Cerebellar nuclear complex (tissue), 1 donor: ENCODE results near the gene VPS37D.
"Not testable (repeated sequence)": the region's sequence is repeated elsewhere in the genome, so short reads cannot be mapped to it uniquely, and the experiment has no call there.

Experiments
- DNase-seq, 2 experiments: peaks; one replicate each; lab custom pipeline; 2025; lab: John Stamatoyannopoulos, UW

VPS37D gene

DNA sequence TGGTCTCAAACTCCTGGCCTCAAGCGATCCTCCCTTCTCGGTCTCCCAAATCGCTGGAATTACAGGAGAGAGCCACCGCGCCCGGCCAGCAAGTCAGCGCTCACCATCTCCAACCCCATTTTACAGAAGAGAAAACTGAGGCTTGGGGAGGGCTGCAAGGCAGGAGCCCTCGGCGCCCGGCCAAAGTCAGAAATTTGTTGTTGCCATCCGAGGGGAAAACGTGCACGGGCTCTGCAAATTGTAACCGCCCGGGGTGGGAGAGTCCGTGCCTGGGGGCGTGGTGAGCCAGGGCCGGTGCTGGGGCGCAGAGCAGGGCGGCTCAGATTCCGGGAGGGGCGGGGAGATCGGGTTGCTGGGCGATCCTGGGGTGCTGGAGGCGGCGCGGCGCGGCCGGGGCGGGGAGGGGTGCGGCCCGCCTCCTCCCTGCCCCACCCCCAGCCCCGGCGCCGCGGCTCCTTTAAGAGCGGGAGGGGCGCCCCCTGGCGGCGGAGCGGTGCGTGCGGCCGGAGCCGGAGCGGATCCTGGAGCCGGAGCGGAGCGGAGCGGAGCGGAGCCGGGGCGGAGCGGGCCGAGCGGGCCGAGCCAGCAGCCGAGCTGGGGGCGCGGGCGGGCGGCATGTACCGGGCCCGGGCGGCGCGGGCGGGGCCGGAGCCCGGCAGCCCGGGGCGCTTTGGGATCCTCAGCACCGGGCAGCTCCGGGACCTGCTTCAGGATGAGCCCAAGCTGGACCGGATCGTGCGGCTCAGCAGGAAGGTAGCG lies at the start of gene VPS37D:
TSS of gene VPS37D (plus strand) at position 488 of the 759 bp plus-strand sequence. CDS start at position 616, 128 bp downstream.
- DNase-seq, result peak in 1 of 2 experiments; percentile 11

DNA sequence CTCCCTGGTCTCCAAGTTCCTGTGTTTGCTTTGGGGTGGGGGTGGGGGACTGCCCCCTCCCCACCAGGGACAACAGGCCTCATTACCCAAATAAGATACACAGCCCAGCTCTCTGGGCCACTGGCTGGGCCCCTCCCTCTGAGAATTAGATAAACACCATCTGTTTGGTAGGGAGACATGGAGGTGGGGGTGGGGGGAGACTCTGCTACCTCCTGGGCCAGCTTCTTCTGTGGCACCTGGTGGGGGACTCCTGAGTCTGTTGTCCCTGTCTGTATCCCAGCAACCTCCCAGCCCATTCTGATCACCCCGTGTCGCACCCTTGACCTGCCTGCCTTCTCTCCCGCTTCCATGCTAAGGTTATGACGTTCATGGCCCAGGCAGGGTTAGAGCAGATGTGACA lies 49.1 kb upstream of the VPS37D start:
- DNase-seq, result peak in 1 of 2 experiments; percentile 49

DNA sequence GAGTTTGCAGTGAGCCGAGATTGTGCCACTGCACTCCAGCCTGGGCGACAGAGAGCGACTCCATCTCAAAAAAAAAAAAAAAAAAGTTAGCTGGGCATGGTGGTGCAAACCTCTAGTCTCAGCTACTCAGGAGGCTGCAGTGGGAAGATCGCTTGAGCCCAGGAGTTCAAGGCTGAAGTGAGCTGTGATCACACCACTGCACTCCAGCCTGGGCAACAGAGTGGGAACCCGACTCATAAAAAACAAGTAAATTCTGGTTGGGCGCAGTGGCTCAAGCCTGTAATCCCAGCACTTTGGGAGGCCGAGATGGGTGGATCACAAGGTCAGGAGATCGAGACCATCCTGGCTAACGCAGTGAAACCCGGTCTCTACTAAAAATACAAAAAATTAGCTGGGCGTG lies 48.2 kb upstream of the VPS37D start:
- not testable (repeated sequence) for DNase-seq

- no peak for DNase-seq
These were observed 46.2 kb upstream of the VPS37D start for GRCh38 chr7:73621168-73622063.

DNA sequence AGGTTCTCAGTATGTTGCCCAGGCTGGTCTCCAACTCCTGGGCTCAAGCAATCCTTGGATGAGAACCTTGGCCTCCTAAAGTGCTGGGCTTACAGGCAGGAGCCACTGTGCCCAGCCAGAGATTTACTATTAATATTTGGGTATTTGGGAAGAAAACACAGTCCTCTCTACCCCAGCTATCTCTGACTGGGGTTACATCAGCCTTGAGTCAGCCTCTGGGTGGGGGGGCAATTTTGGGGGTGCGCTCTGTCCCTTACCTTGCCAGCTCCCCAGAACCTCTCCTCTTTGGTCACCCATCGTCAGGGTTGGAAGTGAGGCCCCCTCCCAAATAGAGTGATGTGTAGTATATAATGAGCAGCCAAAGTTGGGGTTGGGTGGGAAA lies 45.1 kb upstream of the VPS37D start:
- no peak for DNase-seq

DNA sequence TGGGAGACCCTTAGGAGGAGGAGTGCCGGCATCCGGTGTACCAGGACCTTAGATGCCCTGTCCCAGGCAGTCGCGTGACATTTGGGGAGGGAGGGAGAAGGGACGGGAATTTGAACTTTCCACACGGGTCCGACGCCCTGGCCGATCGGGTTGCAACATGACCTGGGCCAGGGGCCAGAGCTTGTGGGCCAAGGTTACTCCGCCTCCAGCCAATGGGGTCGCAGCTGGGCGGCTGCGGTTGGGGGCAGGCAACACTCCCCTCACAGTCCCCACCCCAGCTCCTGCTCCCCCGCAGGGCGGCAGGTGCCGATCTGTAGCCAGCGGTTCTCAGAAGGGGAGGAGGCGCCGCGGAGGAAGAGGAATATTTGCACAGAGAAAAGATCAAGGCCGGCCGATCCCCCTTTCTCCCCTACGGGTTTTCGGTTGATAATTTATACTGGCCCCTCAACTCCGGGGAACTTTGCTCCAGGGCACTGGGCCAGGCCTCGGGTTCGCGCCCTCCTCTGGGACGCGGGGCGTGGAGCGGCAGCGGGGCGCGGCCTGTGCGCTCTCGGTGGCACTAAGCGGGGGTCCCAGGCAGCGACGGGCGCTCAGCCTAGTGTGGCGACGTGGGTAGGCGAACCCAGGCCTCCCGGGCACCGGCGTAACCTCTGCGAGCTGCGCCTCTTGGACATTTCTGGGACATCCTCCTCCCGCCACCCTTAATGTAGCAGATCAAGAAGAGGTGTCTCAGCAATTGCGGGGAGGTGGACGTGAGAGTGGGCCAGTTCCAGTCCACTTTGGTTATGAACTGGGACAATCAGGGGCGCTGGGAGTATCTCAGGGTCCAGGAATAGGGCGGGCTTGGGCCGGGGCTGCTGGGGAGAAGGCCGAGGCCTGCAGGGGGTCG lies 44.5 kb upstream of the VPS37D start:
- no peak for DNase-seq

GRCh38 chr7:73623798-73624668 lies 43.6 kb upstream of the VPS37D start, which contains the start of gene MLXIPL:
Gene MLXIPL, minus strand, starts transcription at chr7:73624522. Its CDS starts 30 bp downstream, at chr7:73624492.
- DNase-seq, result peak; percentile 56 to 66

DNA sequence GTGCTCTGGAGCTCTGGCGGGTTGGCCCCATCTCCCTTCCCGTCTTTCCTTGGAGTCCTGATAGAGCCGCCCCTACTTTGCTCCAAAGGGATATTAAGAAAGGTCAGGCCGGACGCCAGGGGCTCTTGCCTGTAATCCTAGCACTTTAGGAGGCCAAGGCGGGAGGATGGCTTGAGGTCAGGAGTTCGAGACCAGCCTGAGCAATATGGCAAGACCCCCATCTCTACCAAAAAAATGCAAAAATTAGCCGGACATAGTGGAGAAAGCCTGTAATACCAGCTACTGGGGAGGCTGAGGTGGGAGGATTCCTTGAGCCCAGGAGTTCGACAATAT lies 43.0 kb upstream of the VPS37D start:
- no peak for DNase-seq

DNA sequence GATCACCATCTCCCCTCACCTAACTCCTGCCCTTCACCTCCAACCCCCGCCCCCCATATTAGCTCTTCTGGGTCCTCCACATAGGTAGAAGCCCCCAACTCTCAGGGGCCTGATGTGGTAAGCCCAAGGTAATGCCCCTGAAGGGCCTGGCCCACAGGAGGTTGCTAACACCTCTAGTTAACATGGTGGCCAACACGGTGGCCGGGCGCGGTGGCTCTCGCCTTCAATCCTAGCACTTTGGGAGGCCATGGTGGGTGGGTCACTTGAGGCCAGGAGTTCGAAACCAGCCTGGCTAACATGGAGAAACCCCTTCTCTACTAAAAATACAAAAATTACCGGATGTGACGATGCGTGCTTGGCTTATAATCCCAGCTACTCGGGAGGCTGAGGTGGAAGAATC lies 42.4 kb upstream of the VPS37D start:
- no peak for DNase-seq

- no peak for DNase-seq
These were observed 40.8 kb upstream of the VPS37D start for GRCh38 chr7:73626814-73627213.

DNA sequence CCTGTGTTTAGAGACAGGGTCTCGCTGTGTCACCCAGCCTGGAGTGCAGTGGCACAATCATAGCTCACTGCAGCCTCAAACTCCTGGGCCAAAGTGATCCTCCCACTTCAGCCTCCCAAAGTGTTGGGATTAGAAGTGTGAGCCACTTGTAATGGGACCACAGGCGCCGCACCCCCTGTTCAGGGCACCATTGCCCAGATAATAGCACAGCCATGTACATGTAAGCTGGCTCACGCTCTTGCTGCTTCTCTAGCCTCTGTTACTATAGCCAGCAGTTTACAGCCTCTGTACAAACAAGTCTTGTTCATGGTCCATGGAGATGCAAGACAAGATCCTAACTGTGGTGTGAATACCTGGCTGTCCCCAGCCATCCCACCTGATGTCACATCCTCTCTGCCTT lies 39.1 kb upstream of the VPS37D start:
- no peak for DNase-seq

- no peak for DNase-seq
These were observed 36.1 kb upstream of the VPS37D start for GRCh38 chr7:73631558-73631957.

DNA sequence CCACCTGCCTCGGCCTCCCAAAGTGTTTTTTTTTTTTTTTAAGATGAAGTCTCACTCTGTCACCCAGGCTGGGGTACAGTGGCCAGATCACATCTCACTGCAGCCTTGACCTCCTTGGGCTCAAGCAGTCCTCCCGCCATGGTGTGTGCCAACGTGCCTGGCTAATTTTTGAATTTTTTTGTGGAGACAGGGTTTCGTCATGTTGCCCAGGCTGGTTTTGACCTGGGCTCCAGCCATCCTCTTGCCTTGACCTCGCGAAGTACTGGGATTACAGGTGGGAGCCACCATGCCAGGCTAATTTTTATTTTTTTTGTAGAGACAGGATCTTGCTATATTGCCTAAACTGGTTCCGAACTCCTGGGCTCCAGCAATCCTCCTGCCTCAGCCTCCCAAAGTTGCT lies 34.3 kb upstream of the VPS37D start:
- DNase-seq, result no peak

- DNase-seq, result no peak
These were observed 33.8 kb upstream of the VPS37D start for GRCh38 chr7:73633844-73634243.

DNA sequence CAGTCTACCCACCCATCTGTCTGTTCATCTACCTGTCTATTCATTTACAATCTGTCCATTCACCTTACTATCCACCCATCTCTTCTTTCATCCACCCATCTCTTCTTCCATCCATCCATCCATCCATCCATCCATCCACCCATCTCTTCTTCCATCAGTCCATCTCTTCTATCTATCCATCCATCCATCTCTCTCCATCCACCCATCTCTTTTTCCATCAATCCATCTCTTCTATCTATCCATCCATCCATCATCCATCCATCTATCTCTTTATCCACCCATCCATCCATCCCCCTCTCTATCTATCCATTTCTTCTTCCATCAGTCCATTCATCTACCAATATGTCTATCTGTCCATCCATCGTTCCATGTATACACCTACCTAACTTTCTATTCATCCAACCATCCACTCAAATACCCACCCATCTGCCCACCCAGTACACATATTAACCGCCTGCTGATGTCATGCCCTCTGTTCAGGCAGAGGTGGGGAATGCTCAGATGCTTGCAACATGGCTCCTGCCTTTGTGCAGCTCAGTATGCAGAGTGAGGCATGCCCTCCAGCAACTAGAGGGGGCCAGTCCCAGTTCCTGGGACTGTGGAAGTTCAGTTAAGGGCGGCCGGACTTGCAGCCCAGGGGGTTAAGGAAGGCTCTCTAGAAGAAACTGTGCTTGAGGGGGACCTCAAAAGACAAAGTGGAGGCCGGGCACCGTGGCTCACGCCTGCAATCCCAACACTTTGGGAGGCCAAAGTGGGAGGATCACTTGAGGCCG lies 32.0 kb upstream of the VPS37D start:
- no peak for DNase-seq

DNA sequence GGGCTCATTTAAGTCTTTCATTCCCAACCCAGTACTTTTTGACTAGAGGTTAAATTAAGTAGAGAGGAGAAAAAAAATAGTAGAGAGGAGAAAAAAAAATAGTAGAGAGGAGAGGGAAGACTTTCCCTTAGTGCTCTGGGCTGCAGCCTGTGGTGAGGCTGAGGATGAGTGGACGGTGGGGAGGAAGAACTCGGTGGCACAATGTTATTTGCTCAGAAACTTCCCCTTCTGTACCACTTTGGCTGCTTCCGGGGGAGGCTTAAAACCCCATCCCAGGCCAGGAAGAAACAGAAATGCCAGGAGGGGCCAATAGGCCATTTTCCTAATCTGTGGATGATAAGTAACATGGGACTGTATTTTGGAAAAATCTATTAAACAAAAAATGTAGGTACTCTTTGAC lies 28.7 kb upstream of the VPS37D start:
- DNase-seq, result no peak

GRCh38 chr7:73642834-73643233 lies 24.8 kb upstream of the VPS37D start:
- DNase-seq, result no peak

DNA sequence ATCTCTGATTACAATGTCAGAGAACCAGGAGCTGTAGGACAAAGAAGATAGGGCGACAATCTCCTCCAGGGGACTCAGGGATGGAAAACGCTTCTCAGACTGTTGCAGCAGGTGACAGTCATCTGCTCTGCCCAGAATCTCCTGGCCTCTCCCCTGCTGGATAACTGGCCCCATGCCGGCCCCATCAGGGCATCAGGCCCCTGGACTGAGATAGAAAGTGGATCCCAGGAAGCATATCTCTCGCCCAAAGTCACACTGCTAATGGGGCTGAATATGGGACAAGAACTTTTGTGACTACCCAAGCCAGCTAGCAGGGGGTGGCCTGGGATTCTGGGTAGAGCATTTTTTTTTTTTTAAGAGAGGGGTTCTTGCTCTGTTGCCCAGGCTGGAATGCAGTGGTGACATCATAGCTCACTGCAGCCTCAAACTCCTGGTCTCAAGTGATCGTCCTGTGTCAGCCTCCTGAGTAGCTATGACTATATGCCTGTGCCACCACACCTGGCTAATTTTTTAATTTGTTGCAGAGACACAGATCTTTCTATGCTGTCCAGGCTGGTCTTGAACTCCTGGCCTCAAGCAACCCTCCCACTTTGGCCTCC lies 22.8 kb upstream of the VPS37D start:
- DNase-seq, result no peak

DNA sequence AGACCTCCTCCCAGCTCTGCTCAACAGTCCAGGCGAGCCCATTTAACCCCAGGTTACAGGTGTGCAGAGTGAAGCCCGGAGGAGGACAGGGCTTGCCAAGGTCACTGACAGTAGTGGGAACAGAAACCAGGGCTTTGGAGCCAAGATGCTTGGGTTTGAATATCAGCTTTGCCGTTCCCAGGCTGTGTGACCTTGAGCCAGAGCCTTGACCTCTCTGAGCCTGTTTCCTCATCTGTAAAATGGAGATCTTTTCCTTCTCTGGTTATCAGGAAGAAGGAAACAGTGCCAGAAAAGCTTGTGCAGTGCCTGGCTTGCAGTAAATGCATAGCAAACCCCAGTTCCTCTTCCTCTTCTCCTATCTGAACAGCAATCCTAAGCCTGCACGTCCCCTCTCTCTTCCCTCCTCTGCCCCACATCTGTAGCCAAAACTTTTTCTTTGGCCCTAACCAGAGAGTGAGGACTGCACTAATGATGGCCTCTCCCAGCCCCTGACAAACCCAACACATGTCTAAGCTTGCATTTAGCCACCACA lies 21.9 kb upstream of the VPS37D start:
- no peak for DNase-seq
